ENCODE results near the gene MROH9.
"Not testable (repeated sequence)": the region's sequence is repeated elsewhere in the genome, so short reads cannot be mapped to it uniquely, and the experiment has no call there.

MROH9 gene

DNA sequence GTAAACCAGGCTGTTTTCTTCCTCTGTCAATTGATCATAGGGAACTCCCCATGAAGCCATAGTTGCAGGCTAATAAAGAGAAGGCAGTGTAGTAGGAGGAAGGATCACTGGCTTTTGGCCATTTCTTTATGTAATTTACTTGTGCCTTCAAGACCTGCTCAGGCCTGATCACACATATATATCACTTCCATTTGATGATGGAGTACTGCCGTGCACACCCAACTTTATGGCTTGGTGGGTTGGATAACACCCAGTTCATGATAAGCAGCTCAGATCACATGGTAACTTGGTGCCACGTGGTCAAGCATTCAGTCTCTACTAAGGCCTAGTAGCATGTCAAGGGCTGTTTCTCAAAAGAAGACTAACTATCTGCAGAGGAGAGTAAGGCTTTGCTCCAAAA, 4.1 kb downstream of the MROH9 start:
- TF ChIP-seq MAX (IDR thresholded peaks at IDR 0.05; ENCODE audit: low read depth, low read length) (peak; percentile 18; the same call in 1 of the 2 replicates), MYC (IDR thresholded peaks at IDR 0.05; ENCODE audit: low read depth, low read length) (no peak)
- no peak overlapping the region for H3K4me3 ChIP-seq (ENCODE audit: low read depth, low read length)
- no peak for DNase-seq (ENCODE audit: low read depth)

GRCh38 chr1:170951744-170952143, 16.4 kb downstream of the MROH9 start:
- not testable (repeated sequence) for DNase-seq (ENCODE audit: low read depth); H3K4me3 ChIP-seq (ENCODE audit: low read depth, low read length)

DNA sequence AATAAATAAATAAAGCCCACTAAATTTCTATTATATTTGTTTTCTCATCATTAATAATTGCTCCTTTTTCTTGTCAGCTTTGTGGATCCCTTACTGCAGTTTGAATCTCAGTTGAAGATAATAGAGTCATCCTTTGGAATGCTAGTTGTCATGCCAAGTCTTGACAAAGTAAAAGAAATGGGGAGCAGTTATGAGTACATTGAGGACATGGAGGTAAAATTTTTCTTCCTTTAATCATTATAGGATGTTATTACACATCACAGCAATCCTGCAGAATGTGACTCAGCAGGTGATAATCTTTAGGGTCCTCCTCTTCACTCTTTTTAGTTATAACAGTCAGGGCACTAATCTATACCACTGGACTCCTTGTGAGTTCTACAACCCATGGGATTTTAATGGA, 24.1 kb downstream of the MROH9 start:
- no peak for DNase-seq (ENCODE audit: low read depth)
- TF ChIP-seq CTCF (IDR thresholded peaks at IDR 0.05; ENCODE audit: low read depth, low read length) (no peak), MAX (IDR thresholded peaks at IDR 0.05; ENCODE audit: low read depth, low read length) (no peak), POLR2A (IDR thresholded peaks at IDR 0.05; ENCODE audit: extremely low read depth, insufficient read length) (no peak), MYC (IDR thresholded peaks at IDR 0.05; ENCODE audit: low read depth, low read length) (no peak)
- H3K4me3 ChIP-seq (ENCODE audit: low read depth, low read length): no peak overlapping the region

DNA sequence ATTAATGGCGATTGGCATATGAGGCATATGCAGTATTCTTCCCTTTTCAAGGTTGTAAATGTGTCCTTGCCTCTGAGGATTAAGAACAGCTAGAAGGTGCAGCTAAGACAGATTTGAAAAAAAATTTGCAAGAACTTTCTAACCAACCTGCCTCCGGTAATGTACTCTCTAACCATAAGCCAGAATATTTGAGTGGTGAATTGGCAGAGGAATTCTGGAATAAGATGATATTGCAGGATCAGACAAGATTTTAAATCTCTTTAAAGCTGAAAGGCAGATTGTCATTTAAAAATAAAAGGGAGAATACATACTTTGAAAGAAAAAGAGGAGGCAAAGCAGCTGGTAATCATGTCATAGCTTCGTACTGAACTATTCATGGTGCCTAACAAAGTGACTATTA, 29.2 kb downstream of the MROH9 start:
- no peak for DNase-seq (ENCODE audit: low read depth)
- TF ChIP-seq MAX (IDR thresholded peaks at IDR 0.05; ENCODE audit: low read depth, low read length) (no peak), POLR2A (IDR thresholded peaks at IDR 0.05; ENCODE audit: extremely low read depth, insufficient read length) (no peak), MYC (IDR thresholded peaks at IDR 0.05; ENCODE audit: low read depth, low read length) (no peak), CTCF (IDR thresholded peaks at IDR 0.05; ENCODE audit: low read depth, low read length) (no peak)
- H3K4me3 ChIP-seq (ENCODE audit: low read depth, low read length): no peak overlapping the region

DNA sequence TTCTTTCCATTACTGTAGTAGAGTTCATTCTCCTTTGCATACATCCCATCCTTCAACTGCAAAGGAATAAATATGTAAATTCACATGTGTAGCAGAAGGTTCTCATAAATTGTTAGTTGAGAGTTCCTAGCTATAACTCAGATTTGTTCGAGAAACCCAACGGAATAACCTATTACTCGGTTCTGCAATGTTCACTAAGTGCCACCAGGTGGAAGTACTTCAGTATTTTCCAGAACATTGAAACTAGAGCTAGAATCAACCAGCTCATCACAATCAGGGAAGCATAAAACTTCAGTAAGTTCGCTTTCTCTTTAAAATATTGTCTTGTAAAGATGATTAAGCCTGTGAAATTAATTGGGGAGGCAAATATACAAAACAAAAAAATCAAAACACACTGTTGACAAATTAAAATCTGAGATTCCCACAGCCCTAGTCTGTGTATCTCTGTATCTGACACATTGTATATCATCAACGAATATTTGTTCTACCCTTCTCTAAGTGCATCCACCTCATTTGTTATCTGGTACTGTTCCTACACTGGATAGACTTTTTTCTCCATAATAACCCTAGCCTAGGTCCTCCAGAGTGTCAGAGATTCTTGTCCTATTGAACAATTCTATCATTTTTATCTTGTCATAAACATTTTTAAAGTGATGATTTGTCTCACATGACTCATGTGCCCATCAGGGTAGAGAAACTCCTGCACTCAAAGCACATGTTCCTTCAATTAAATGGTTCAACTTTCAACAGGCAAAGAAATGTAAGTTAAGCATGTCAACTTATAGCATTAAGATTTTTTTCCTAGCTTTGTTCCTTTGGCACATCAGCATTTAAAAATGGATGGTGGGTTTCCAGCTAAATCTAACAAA, 31.9 kb downstream of the MROH9 start:
- H3K4me3 ChIP-seq (ENCODE audit: low read depth, low read length): no peak overlapping the region
- peak; percentile 26 for DNase-seq (ENCODE audit: low read depth)
- TF ChIP-seq CTCF (IDR thresholded peaks at IDR 0.05; ENCODE audit: low read depth, low read length) (peak; percentile 31), MAX (IDR thresholded peaks at IDR 0.05; ENCODE audit: low read depth, low read length) (no peak)

- no peak for TF ChIP-seq CTCF (IDR thresholded peaks at IDR 0.05; ENCODE audit: low read depth, low read length)
- TF ChIP-seq POLR2A (IDR thresholded peaks at IDR 0.05; ENCODE audit: extremely low read depth, insufficient read length): no peak
- no peak for TF ChIP-seq MYC (IDR thresholded peaks at IDR 0.05; ENCODE audit: low read depth, low read length)
- TF ChIP-seq MAX (IDR thresholded peaks at IDR 0.05; ENCODE audit: low read depth, low read length): no peak
- DNase-seq (ENCODE audit: low read depth): no peak
- no peak overlapping the region for H3K4me3 ChIP-seq (ENCODE audit: low read depth, low read length)
Measured at GRCh38 chr1:170970256-170970655, 34.9 kb downstream of the MROH9 start.
